ENCODE data around the gene MOV10. TPM values are rescaled to one million over a fixed set of nuclear protein-coding genes. Genes with fewer than 3 reads are reported as not detected.

Gene MOV10
- total and polyA plus RNA-seq, 9 of the 15 experiments (the other 6 are each of a cell fraction or from before 2014, with no cell fraction given): 16.7 to 105 (median 49.5) TPM

- no peak for TF ChIP-seq ZNF518B (CRISPR knock-in tag; IDR thresholded peaks at IDR 0.05)
- no peak for TF ChIP-seq EP300 (IDR thresholded peaks at IDR 0.05; ENCODE audit: low read length)
- TF ChIP-seq, protein P1, sequence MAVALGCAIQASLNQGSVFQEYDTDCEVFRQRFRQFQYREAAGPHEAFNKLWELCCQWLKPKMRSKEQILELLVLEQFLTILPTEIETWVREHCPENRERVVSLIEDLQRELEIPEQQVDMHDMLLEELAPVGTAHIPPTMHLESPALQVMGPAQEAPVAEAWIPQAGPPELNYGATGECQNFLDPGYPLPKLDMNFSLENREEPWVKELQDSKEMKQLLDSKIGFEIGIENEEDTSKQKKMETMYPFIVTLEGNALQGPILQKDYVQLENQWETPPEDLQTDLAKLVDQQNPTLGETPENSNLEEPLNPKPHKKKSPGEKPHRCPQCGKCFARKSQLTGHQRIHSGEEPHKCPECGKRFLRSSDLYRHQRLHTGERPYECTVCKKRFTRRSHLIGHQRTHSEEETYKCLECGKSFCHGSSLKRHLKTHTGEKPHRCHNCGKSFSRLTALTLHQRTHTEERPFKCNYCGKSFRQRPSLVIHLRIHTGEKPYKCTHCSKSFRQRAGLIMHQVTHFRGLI (CRISPR knock-in tag; IDR thresholded peaks at IDR 0.05): no peak
- TF ChIP-seq CBFA2T3 (IDR thresholded peaks at IDR 0.05): 0 out of 2 replicates have a peak, but pooled peaks have one; percentile 29
- TF ChIP-seq, protein P2, sequence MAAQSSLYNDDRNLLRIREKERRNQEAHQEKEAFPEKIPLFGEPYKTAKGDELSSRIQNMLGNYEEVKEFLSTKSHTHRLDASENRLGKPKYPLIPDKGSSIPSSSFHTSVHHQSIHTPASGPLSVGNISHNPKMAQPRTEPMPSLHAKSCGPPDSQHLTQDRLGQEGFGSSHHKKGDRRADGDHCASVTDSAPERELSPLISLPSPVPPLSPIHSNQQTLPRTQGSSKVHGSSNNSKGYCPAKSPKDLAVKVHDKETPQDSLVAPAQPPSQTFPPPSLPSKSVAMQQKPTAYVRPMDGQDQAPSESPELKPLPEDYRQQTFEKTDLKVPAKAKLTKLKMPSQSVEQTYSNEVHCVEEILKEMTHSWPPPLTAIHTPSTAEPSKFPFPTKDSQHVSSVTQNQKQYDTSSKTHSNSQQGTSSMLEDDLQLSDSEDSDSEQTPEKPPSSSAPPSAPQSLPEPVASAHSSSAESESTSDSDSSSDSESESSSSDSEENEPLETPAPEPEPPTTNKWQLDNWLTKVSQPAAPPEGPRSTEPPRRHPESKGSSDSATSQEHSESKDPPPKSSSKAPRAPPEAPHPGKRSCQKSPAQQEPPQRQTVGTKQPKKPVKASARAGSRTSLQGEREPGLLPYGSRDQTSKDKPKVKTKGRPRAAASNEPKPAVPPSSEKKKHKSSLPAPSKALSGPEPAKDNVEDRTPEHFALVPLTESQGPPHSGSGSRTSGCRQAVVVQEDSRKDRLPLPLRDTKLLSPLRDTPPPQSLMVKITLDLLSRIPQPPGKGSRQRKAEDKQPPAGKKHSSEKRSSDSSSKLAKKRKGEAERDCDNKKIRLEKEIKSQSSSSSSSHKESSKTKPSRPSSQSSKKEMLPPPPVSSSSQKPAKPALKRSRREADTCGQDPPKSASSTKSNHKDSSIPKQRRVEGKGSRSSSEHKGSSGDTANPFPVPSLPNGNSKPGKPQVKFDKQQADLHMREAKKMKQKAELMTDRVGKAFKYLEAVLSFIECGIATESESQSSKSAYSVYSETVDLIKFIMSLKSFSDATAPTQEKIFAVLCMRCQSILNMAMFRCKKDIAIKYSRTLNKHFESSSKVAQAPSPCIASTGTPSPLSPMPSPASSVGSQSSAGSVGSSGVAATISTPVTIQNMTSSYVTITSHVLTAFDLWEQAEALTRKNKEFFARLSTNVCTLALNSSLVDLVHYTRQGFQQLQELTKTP (IDR thresholded peaks at IDR 0.05; ENCODE audit: low read depth in 1 of 2, partially characterized antibody in 2 of 2): no peak
- TF ChIP-seq ZFP36 (IDR thresholded peaks at IDR 0.05; ENCODE audit: low read depth, low read length, partially characterized antibody): no peak
- TF ChIP-seq, protein P3, sequence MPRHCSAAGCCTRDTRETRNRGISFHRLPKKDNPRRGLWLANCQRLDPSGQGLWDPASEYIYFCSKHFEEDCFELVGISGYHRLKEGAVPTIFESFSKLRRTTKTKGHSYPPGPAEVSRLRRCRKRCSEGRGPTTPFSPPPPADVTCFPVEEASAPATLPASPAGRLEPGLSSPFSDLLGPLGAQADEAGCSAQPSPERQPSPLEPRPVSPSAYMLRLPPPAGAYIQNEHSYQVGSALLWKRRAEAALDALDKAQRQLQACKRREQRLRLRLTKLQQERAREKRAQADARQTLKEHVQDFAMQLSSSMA (CRISPR knock-in tag; IDR thresholded peaks at IDR 0.05): no peak
- TF ChIP-seq STAG1 (CRISPR knock-in tag; IDR thresholded peaks at IDR 0.05; ENCODE audit: borderline replicate concordance): no peak
- TF ChIP-seq TBL1XR1 (IDR thresholded peaks at IDR 0.05; ENCODE audit: low read length in 2 of 2): no peak
- TF ChIP-seq SAFB2 (IDR thresholded peaks at IDR 0.05; ENCODE audit: borderline replicate concordance, low read depth, low read length, severe bottlenecking): no peak
- TF ChIP-seq HSF4 (CRISPR knock-in tag; IDR thresholded peaks at IDR 0.05; ENCODE audit: borderline replicate concordance): no peak
- no peak for TF ChIP-seq E2F8 (IDR thresholded peaks at IDR 0.05; ENCODE audit: low read depth, partially characterized antibody)
- TF ChIP-seq KDM2B (CRISPR knock-in tag; IDR thresholded peaks at IDR 0.05): no peak
These were observed 22.3 kb downstream of the MOV10 start (continued) for GRCh38 chr1:112696578-112697314.
